AG10803 (cell line): ENCODE results near the gene DUOXA1.

Experiments
- DNase-seq: peaks from one replicate; pipeline ENCODE4 v3.0.0; 2010; ENCODE audit warnings: low read depth
- H3K4me3 ChIP-seq: 2 replicates; pipeline ENCODE4 v1.5.1; 2011; ENCODE audit warnings: mild to moderate bottlenecking, low read length, control low read depth
- TF ChIP-seq, protein P1 (sequence below): conservative IDR thresholded peaks from 2 replicates; pipeline ENCODE4 v1.5.1; 2011; ENCODE audit warnings: mild to moderate bottlenecking, low read length, control low read depth, inconsistent platforms

Gene DUOXA1

DNA sequence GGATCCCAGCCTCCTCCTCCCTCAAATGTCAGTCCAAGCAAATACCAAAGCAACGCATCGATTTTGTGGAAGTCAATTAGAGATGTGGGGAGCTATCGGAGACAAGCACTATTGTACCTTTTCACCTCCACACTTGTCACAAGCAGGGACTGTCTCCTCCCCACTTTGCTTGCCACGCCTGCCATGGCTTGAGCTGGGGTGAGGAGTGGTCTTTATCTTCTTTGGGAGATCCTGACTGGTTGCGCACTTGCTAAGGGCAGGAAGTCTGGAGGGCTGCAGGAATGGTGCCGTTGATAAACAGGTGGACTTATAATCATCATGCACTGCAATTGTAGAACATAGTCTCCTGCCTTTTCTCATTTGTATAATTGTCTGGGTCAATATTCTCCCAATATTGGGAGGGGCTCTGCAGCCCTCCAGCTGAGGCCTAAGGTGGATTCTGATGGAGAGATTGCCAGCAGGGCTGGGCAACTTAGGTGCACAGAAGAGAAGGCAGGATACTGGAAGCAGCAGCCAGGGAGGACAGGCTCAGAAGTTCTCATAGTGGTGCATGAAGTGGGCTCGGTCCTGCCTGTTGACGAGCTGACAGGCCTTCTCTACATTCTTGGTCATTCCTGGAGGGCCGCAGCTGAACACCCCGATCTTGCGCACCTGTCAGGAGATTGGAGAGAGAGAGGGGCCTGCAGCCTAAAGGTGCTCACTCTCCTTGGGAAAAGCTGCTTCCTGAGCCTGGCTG, 35.9 kb downstream of the DUOXA1 start:
- TF ChIP-seq, protein P1, sequence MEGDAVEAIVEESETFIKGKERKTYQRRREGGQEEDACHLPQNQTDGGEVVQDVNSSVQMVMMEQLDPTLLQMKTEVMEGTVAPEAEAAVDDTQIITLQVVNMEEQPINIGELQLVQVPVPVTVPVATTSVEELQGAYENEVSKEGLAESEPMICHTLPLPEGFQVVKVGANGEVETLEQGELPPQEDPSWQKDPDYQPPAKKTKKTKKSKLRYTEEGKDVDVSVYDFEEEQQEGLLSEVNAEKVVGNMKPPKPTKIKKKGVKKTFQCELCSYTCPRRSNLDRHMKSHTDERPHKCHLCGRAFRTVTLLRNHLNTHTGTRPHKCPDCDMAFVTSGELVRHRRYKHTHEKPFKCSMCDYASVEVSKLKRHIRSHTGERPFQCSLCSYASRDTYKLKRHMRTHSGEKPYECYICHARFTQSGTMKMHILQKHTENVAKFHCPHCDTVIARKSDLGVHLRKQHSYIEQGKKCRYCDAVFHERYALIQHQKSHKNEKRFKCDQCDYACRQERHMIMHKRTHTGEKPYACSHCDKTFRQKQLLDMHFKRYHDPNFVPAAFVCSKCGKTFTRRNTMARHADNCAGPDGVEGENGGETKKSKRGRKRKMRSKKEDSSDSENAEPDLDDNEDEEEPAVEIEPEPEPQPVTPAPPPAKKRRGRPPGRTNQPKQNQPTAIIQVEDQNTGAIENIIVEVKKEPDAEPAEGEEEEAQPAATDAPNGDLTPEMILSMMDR, result no peak
- no peak for DNase-seq
- no peak overlapping the region for H3K4me3 ChIP-seq

DNA sequence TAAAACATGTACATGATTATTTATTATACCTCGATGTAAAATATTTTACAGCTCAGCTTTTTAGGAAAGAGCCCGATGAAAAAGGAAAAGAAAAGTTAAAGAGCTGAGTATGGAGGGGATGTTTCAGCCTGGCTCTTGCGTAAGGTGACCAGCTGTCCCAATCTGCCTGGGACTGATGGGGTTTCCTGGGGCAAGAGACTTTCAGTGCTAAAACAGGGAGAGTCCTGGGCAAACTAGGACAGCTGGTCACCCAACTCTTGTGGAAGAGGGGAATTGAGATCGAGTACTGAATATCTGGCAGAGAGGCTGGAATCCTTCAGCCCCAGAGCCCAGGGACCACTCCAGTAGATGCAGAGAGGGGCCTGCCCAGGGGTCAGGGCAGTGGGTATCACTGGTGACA, 36.7 kb downstream of the DUOXA1 start:
- no peak overlapping the region for H3K4me3 ChIP-seq
- TF ChIP-seq, protein P1, result no peak
- DNase-seq, result no peak

DNA sequence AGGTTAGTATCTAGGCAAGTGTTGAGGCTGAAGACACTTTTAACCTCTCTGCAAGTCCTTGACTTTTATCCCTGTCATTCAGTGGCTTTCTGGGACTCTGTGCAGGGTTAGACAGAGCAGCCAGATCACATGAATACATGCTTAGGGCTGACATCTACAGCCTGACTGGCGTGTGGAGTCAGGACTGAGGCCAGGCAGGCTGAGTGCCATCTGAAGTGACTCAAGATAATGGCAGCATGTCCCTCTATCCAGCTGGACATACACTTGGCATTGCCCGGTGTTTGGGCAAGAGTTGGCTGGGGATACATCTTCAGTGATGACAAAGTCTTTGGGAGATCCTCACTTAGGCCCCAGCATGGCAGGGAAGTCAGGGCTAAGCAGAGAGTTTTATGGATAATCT, 38.1 kb downstream of the DUOXA1 start:
- TF ChIP-seq, protein P1, result no peak
- DNase-seq, result peak; percentile 43
- no peak overlapping the region for H3K4me3 ChIP-seq

DNA sequence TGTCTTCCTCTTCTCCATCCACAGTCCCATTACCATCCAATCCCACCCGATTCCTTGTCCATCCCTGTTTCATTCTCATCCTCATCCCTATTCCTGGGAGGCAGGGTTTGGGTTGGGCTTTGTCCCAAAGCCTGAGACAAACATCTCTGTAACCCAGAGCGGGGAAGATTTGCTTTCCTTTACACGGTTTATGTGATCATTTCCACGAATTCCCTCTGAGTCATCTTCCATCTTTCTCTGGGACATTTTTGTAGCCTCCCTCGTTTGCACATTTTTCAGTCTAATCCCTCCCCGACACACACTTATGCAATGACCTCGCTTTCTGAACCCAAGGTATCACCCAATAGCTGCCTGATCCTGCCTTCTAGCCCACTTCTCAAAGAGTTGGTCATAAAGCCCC, 38.5 kb downstream of the DUOXA1 start:
- TF ChIP-seq, protein P1, result no peak
- peak; percentile 63 for DNase-seq
- H3K4me3 ChIP-seq, result no peak overlapping the region

DNA sequence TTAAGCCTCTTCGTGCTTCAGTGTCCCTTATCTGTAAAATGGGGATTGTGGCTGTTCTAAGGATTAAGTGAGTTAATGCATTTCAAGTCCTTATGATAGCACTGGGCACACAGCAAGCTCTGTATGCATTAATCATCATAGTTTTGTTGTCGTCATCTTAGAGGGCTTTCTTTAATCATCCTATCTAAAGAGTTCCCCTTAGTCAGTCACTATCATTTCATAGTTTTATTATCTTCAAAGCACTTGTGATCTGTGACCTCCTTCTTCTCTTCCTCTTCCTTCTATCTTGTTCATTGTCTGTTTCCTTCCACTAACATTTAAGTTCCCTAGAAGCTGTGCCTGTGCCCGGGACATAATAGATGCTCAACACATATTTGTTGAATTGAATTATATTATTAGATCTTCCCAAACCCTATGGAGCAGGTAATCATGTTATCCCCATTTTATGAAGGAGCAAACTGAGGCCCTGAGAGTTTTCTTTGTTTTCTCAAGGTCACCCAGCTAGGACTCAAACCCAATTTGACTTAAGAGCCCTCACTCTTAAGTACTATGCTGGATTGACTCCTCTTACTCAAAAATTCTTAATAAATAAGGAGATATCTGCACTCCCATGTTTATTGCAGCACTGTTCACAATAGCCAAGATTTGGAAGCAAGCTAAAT, 39.8 kb downstream of the DUOXA1 start:
- TF ChIP-seq, protein P1, result no peak
- H3K4me3 ChIP-seq, result no peak overlapping the region
- no peak for DNase-seq

DNA sequence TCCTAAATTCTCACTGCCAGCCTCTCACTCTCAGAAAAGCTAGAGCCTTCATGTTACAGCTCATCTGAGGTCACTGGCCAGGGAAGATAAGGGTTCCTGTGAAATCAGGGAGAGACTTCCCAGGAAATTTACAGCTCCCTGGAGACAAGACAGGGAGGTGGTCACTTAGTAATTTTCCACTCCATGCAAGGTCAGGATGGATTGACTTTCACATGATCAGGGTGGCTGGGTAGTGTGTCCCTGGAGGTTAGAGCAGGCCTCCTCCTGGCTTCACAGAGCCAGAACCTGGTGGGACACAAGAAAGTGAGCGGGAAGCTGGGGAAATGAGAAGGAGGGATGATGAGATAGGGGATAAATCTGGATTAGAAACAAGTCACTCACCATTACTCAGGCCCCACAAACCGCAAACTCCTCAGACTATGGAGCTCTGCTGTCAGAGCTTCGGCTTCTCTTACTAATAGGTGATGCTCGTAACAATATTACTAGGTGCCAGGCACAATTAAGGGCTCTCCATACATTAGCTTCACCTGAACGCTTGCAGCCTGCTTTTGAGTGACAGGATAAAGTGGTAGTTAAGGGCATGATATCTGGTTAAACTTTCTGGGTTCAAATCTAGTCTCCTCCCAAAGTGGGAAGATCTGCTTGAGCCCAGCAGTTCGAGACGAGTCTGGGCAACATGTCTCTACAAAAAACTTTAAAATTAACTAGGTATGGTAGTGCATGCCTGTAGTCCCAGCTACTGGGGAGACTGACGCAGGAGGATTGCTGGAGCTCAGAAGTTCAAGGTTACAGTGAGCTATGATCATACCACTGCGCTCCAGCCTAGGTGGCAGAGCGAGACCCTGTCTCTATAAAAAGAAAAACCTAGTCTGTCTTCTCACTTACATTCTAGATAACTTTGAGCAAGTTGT, 40.6 kb downstream of the DUOXA1 start:
- DNase-seq, result no peak
- TF ChIP-seq, protein P1, result no peak

More for the DNA sequence above, 40.6 kb downstream of the DUOXA1 start:
- no peak overlapping the region for H3K4me3 ChIP-seq
